ENCODE data around the gene CCDC201.

CCDC201 gene

GRCh38 chr7:45891462-45892402 lies 18.9 kb upstream of the CCDC201 start:
- TF ChIP-seq CTCF (IDR thresholded peaks at IDR 0.05; ENCODE audit: extremely low read depth, insufficient read depth, missing control alignments), result no peak
- in situ Hi-C loops (cut with MboI; ENCODE audit: low pct_unique_long_range_greater_than_20kb, low sequenced_read_pairs, unreplicated experiment), result no loop called here
- DNase-seq (ENCODE audit: low spot score), result no peak

GRCh38 chr7:45890902-45891461 lies 18.1 kb upstream of the CCDC201 start:
- in situ Hi-C loops (cut with MboI; ENCODE audit: low pct_unique_long_range_greater_than_20kb, low sequenced_read_pairs, unreplicated experiment), result no loop called here
- DNase-seq (ENCODE audit: low spot score), result no peak
- peak; percentile 55 for TF ChIP-seq CTCF (IDR thresholded peaks at IDR 0.05; ENCODE audit: extremely low read depth, insufficient read depth, missing control alignments)

- in situ Hi-C loops (cut with MboI; ENCODE audit: low pct_unique_long_range_greater_than_20kb, low sequenced_read_pairs, unreplicated experiment), result no loop called here
- no peak for DNase-seq (ENCODE audit: low spot score)
- no peak for TF ChIP-seq CTCF (IDR thresholded peaks at IDR 0.05; ENCODE audit: extremely low read depth, insufficient read depth, missing control alignments)
Observed at GRCh38 chr7:45890125-45890901, 17.4 kb upstream of the CCDC201 start.

GRCh38 chr7:45889367-45890067 lies 16.6 kb upstream of the CCDC201 start:
- no peak for DNase-seq (ENCODE audit: low spot score)
- in situ Hi-C loops (cut with MboI; ENCODE audit: low pct_unique_long_range_greater_than_20kb, low sequenced_read_pairs, unreplicated experiment), result no loop called here
- TF ChIP-seq CTCF (IDR thresholded peaks at IDR 0.05; ENCODE audit: extremely low read depth, insufficient read depth, missing control alignments), result no peak

GRCh38 chr7:45888993-45889366 lies 16.1 kb upstream of the CCDC201 start:
- in situ Hi-C loops (cut with MboI; ENCODE audit: low pct_unique_long_range_greater_than_20kb, low sequenced_read_pairs, unreplicated experiment), result no loop called here
- no peak for DNase-seq (ENCODE audit: low spot score)
- TF ChIP-seq CTCF (IDR thresholded peaks at IDR 0.05; ENCODE audit: extremely low read depth, insufficient read depth, missing control alignments), result no peak

All from GM13977 (cell line).